Stimulated activated CD4-positive, alpha-beta T cell treated with anti-CD3 and anti-CD28 coated beads, Interleukin-2, amount 100 ng/mL, for 48 hours (primary cell): Measurements from ENCODE around the gene SIVA1.

Source experiments
- DNase-seq, 2 donors: peaks; one replicate each; pipeline ENCODE4 v3.0.0-alpha.2; 2020

The SIVA1 gene

DNA sequence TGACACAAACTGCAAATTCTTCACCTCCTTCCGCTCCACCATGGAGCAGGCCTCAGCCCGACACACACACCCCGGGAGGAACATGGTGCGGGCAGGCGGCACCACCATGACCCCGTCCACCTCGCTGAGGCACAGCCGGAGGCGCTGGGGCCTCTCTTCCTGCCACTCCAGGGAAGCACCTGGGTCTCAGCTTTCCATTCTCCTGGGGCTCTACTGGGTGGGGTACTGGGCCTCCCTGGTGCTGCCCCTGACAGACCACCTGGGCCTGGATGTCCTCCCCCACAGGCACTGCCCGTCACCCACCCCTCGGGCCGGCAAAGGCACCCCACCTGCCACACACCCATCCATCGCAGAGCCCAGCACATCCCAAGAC, 32.7 kb downstream of the SIVA1 start:
- no peak for DNase-seq

DNA sequence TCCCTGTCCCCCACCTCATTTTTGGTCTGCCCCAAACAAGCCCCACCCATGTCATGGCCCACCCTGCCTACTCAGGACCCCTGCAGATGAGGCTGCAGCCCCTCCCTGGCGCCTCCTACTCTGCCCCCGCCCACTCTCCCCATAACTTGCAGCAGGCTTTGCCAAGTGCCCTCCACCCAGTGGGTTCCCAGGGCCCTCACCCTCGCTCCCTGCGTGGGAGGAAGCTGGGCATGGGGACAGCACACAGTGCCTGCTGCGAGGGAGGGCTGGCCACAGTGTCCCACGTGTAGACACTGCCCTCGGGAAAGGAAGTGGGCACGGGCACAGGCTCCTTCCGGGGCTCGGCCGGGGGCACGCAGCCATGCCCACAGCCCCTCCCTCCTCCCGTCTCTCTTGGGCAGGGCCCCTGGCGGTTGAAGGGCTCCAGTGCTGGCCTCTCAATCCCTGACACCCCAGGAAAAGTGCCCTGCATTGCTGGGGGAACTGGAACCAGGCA, 33.2 kb downstream of the SIVA1 start:
- DNase-seq, result no peak

DNA sequence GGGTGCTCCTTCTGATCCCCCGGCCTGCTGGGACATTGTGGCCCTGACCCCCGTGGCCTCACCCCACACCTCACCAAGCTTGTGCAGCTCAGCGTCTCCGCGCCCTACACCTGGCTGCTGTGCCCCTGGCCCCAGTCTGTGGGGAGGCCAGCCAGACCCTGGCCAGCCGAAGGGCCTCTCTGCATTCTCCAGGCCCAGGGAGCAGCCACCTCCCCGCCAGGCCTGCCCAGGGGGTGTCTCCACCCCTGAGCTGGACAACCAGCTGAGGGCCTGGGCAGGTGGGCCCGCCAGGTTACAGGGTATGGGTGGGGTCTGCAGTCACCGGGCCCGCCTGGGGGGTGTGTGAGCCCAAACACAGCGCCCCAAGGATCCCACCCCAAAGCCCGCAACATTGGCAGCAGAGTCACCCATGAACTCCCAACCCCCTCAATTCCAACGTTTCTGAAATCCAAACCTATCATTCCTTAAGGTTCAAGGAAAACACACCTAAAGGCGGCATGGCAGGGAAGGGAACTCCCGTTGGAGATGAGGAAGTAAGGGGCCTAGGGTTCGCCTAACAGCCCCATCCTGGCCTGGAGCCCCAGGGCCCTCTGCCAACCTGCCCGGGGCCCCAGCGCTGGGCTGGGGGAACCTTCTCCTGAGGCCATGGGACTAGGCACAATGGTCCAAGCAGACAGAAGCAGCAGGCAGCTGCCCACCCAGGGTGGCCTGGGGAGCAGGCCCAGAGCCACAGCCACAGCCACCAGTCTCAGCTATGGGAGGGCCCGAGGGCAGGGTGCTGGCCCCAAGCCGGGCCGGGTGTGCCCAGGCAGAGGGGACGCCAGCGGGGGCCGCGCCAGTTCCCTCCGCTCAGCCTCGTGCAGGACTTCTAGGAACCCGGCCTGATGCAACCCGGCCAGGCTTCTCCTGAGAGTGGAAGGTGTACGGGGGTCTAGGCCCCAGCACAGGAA, 34.1 kb downstream of the SIVA1 start:
- DNase-seq, result no peak

DNA sequence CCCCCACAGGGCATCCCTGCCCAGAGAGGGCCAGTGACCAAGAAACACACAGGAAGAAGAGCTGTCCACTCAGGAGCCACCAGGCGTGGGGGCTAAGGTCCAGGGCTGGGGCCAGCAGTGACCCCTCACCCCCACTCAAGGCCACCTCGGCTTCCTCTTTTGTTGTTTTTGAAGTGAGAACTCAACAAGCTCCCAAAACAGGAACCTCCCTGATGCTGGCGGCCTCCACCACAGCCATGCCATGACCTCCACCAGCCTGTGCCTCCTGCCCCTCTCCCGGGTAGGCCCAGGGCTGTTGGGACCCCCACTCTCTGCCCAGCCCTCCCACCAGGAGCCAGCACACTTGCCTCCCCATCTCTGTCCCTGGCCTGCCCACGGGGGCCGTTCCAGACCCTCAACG, 34.8 kb downstream of the SIVA1 start:
- DNase-seq, result no peak

DNA sequence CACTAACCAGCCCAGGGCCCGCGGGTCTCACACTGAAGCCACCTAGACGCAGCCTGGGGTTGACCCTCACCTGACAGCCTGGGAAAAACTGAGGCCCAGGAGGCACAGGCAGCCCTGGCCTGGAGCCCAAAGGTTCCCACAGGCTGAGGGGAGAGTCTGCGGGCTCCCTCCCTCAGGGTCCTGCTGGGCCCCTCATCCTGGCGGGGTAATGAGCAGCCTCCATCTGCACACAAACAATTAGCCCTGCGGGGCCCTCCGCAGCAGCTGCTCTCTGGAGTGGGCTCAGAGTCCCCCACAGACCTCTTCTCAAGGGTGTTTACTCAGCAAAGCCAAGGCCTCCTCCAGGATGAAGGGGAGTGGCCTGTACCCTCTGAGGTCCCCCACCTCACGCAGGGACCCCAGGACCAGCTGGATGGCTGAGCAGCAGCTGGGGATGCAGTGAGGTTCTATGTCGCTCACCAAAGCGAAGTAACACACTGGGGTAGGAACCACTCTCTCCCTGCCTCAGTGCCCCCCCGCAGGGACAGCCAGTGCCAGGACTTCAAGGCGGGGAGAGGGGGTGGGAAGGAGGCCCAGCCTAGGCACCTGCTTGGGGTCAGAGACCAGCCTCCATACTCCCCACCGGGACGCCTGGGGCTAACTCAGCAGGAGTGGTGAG, 35.3 kb downstream of the SIVA1 start:
- DNase-seq, result no peak

DNA sequence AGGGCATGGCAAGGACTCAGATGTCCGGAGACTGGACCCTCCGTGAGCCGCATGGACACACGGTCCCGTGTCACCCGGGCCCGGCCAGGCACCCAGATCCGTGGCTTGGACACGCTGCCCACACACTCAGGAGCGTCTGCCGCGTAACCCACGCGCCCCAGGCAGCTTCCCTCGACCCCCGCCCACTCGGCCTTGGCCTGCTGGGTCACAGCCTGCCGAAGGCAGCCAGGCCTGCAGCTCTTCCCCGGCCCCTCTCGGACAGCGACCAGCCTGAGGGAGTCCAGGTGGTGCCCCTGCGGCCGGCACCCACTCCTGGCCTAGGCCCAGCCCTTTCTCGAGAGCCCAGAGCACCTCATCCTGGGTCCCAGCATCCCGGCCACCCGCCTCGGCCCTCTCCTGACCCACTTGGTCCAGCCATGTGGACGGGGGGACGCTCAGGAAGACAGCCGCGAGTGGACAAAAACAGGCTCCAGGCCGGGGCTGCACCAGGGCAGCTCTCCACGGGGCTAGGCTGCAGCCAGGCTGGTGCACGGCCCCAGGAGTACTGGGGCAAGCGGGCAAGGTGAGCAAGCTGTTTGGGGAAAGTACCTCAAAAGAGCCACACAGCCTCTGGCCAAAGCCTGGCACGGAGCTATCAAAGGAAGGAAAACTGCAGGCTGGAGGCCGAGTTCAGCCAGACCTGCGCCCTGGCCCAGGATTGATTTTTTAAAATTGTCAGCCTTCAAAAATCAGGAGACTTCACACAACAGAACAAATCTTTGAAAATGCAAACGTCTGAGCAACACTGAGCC, 36.1 kb downstream of the SIVA1 start:
- DNase-seq, result no peak

DNA sequence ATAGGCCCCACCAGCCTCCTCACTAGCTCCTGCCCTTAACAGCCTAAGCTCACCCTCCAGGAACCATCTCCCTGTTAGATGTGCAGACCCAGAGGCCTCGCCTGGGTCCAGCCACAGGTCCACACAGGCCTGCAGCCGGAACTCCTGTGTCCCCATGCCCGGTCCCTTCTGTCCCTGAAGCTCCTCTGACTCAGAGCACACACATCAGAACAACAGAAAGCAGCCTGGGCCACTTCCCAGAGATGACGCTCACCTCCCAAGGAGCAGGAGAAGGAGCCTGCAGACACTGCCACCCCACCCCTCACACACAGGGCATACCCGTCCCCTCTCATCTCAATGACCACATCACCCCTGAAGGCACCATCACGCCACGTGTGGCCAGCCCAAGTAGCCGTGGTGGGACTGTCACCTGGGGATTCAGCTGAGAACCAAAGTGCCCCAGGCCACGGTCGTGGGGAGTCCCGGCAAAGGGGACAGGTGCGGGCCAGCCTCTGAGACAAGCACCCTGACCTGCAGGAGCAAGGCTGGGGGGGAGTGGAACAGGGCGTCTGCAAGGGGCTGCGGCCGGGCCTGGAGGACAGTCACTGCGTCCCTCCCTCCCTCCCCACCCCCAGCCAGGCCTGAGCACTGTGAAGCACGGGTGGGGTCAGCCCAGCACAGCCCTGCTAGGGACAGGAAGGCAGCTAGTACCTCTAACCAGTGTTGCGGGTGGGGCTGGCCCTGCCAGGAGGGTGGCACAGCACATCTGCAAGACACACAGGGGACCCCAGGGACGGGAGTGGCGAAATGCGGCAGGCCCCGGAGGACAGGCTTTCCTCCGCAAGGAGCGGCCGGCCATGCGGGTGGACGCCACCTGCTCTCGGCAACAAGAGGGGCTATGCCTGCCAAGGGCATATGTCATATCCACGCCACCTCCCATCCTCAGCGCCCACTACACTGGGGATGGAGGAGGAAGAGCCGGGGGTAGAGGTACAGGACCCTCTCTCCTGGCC, 37.1 kb downstream of the SIVA1 start:
- no peak for DNase-seq

DNA sequence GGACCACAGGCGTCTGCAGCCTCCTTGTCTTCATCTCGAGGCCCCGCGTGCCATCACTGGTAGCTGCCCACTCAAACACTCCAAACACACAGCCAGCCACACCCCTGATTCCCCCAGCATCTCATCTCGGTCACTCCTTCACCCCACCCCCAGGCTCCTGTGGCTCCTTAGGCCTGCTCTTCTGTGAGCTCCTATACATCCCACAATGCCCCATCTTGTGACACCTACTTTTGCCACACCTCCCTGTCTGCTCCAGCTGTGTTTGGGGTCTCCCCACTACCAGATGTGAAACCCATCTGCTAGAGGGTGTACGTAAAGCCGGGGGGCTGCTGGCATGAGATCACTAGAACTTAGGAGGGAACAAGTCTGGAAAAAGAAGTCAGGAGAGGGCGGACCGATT, 38.5 kb downstream of the SIVA1 start:
- DNase-seq, result no peak

DNA sequence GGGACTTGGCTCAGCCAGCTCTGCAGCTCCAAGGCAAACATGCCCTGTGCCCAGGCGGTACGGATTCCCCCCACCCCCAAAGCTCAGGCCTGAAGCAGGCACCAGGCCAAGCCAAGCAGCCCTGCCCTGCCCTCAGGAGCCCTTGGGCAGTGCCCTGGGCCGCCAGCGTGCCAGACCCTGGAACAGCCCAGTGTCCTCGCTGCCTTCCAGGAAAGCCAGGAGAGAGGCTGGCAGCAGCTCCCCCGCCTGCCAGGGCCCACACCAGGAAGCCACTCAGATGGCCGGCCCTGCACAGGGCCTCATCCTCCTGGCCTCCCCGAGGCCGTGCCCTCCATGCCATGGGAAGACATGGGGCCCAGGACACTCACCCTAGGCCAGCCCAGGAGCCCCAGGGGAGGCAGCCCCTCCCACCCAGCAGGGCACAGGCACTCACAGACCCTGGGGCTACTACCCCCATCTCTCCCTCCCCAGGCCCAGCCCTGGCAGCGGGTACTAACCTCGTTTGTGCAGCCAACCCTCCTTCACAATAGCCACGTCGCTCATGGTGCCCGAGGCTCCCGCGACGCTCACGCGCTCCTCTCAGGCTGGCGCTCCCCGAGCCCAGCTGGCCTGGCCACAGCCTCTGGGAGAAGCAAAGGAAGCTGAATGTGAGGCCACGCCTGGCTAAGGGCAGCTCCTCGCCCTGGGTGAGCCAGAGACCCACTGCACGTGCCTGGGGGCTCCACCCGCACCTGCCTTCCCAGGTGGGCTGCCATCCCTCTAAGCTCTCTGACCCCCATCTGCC, 39.3 kb downstream of the SIVA1 start:
- no peak for DNase-seq

DNA sequence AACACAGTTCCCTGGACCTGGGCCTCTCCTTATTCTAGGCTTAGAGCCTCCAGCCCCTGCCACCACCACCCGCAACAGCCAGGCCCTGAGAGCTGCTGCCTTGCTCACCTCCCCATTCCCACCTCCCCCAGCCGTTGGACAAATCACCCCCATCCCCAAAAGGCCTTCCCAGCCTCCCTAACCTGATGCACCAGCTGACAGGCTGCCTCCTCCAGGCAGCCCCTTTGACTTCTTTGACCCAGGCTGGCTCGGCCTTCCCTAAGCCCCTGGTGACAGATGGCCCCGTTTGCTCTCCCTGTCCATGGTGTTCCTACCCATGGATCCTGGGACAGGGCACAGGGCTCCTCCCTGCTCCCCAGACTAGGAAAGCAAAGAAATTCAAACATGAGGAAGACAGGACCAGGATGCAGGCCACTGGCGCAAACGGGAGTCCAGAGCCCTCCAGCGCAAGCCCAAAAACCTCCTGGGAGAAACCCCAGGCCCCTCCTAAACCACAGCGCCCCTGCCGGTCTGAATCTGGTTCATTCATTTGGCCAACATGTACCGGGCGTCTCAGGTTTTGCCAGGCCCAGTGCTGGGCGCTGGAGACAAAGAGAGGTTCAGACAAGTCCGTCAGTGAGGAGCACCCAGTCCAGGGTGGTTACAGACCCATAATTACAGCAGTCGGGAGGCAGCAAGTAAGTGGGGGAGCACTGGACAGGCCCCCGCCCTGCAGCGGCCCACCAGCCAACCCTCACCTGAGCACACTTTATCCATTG, 40.2 kb downstream of the SIVA1 start:
- no peak for DNase-seq

DNA sequence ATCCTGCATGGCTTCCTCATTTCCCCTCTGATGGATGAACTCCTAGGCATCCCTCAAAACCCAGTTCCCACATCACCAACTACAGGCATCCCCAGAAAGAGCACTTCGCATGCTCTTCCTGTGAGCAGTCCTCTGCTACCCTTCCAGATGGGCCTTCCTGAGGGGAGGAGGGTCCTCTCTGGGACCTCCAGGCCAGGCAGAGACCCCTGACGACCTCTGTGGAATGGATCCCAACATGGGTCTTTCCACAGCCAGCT, 40.7 kb downstream of the SIVA1 start:
- no peak for DNase-seq

DNA sequence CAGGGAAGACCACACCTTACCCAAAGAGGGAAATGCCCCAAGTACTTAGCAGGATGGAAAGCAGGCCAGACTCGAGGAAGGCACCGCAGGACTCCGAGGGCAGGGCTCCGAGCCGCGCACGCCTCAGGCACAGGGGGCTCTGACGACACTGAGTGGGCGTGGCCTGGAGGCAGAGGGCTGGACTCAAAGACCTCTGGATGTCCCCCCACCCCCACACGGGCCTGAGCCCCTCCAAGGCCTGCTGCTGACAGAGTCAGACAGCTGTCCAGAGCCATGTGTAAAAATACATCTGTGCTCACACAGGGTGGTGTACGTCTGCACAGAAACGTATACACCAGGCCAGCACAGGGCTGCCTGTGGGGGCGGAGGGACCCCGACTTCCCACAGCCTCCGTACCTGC, 41.2 kb downstream of the SIVA1 start:
- DNase-seq, result peak in 1 of 2 donors; percentile 42

DNA sequence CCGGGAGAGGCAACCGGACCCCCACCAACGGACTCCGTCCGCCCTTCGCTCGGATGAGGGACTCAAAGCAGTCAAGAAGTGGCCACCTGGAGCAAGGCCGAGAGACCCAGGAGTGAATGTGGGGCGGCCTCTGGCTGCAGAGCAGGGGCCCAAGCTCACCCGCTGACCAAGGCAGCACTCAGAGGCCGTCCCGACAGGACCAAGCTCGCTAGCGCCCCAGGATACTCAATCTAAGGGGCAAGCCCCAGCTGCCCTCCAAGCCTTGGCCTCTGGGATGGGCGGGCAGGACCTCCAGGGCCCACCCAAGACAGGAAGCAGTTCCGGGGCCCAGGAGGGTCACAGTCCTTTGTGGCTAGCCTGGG, 41.7 kb downstream of the SIVA1 start:
- no peak for DNase-seq

DNA sequence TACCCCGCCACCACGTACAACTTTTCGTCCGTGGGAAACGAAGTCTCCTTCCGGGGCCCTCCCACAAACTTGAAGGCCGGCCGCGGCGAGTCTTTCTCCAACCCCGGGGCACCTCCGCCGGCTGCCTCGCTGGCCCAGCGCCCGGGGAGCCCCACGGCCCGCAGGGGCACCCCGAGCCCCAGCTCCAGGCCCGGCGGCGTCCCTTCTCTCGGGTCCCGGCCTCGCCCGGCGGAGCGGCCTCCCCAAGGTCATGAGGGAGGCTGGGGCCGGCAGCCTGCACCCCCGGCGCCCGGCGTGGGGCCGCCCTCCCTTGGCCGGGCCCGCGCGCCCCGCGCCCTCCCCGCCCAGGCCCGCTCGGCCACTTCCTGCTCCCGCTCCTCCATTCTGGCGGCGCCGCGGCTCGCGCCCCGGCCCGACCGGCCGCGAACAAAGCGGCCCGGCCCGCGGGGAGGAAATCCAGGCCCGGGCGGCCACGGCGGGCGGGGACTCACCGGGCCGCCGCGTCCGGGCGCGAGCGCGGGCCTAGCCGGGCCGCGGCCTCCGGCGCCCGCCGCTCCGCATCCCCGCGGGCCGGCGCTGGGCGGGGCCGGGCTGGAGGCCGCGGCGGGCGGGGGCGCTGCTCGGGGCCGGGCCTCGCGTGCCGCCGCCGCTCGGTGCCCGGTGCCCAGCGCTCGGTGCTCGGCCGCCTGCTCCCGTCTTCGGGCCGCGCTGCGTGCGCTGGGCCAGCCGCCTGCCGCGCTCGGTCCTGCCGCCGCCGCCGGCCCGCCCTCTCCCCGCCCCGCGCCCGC, 42.2 kb downstream of the SIVA1 start, which contains the start of gene AKT1:
Gene AKT1, minus strand, starts transcription at position 756 of the 788 bp plus-strand sequence. CDS start 3,105 bp downstream, outside the sequence.
- no peak for DNase-seq

DNA sequence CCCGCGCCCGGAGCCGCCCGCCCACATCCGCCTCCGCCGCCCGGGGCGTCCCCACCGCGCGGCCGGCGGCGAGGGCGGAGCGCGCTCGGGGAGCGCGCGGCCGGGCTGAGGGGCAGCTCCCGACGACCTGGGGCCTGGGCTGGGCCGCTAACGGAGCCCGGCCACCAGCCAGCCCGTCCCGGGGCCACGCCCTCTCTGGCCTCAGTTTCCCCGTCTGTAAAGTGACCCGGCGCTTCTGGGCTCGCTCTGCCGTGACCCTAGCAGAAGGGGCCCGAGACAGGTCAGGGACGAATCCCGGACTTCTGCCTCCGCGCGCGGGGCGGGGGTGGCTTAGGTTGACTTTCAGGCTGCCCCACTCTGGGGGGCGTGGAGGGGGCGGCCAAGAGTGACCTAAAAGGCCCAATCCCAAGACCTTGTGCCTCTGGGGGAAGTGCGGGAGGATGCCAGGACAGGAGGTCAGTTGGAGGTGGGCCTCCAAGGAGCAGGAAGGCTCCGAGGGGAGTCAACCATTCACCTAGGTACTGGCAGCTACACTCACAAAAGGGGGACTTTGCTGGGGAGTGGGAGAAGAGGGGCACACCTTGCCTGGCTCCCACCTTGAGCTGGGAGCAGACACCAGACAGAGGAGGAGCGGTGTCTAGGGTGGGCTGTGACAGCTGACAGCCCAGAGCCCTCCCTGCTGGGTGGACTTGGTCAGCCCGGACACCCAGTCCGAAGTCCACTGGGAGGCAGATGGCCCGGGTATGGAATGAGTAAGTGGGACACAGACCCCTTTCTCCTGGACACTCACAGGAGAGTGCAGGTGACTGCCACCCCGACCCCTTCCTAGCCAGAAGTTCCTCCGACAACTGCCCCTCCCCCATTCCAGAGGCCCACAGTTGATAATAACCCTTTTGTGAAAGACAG, 43.1 kb downstream of the SIVA1 start:
- DNase-seq, result peak; percentile 50 to 51

DNA sequence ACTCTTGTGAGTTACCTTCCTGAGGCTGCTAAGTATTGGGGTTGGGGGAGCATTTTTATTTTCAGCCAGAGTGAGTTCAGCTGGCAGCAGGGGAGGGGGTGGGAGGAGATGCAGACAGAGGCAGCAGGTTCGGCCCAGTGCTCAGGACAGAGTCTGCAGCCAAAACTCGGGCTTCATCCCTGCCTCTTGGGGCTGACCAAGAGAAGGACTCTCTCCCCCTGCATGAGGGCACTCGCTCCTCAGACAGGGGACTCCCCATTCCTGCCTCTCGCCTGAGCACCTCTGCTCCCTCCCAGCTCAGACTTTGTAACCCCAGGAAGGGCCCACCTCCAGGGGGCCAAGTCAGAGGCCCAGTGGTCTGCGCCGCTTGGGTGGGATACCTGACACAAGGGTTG, 43.7 kb downstream of the SIVA1 start:
- DNase-seq, result no peak

DNA sequence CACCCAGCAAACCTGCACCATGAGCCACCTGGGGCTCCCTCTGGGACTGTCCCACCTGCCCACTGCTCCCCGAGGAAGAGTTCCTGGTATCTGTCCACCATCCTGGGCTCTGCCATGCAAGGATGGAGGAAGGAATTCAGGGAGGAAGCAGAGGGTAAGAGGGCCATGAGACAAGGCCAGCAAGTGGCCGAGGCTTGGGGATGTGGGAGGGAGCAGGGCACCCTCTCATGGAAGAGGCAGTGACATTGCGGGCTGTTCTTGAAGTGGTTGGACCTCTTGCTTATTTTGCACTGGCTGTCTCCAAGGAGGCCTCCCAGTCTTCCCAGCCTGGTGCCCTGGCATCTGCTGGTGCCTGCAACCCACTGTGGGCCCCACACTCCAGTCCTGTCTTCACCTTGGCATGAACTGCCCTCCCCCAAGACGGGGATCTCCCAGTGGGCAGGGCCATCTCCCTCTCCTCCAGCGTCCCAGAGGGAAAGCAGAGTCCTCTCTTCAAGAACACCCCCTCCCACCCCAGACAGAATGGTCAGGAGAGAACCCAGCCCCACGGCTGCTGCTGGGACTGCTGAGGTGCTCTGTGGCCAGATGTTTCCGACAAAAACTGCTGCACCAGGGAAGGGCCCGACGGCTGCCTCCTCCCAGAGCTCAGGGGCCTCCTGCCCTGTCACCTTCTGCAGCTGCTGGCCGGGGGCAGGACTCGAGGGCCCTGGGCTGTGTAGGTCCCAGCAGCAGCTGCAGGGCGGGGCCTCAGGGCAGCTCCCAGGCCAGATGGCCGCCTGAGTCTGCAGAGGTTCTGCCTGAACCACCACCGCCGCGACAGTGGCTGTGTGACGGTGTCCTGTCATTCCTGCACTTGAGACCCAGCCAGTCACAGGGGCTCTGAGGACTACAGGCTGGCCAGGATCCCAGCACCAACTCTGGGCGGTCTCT, 44.4 kb downstream of the SIVA1 start:
- DNase-seq, result no peak
